NOMO-1 (cell line): ENCODE results near the gene ELMO2.
A peak's percentile ranks its signal among the peaks of the same experiment; 100 is the strongest.

ENCODE experiments used
- DNase-seq, 2 experiments: peaks; one replicate each; lab custom pipeline; 2025; ENCODE audit not compliant: unreplicated experiment in 2 of 2; lab: John Stamatoyannopoulos, UW

ELMO2 gene

DNA sequence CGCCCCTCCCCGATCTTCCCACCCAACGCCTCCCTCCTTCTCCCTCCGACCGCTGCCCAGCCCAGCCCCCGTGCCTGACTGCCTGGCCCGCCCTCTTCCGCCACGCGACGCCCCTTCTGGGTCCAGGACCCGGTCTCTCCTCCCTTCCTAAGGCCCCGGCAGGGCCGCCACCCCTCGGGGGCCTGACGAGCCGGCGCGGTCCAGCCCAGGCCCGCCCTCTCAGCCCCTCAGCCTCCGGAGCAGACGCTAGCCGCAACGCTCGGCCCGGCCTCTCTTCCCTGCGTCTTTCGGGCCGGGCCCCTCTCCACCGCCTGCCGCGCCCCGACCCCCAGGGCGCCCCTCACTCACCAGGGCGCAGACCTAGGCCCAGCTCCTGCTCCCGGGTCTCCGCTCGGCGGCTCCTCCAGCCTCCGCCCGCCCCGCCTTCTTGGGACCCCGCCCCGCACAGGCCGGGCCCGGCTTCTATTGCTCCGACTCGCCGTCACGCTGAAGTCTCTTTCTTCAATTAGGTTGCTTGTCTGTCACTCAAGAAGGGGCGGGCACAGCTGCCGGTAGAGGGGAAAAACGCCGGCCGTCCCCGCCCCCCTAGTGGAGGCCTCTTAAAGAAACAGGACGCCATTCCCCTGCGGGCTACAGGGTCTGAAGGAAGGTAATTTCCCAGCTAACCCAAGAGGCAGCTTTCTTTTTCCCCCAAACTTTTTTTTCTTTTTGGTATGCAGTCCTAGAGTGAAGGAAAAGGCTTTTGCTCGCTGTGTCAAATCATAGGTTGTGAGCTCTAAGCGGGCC, at the start of gene ELMO2:
ELMO2 (minus strand) TSS at position 416 of the 786 bp plus-strand sequence. CDS start 12,133 bp downstream, outside the sequence.
- DNase-seq = peak; percentile 98

DNA sequence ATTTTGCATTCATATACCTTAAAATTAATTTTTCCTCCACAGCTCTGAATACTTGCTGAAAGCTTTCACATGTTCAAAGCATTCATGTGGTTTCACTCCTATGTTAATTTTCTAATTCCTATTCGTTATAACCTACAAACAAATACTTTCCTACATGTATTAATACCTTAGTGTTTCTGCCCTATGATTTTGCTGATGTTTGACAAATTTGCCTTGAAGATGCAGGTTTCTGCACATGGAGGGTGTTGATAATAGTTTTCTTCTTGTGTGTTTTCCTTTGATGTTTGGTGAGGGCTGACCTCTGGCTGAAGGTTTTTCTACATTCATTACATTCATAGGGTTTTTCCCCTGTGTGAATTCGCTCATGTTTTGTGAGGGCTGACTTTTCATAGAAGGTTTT, 49.3 kb upstream of the ELMO2 start:
- no peak for DNase-seq

- DNase-seq = no peak
Measured at GRCh38 chr20:46446851-46447250, 40.4 kb upstream of the ELMO2 start.

DNA sequence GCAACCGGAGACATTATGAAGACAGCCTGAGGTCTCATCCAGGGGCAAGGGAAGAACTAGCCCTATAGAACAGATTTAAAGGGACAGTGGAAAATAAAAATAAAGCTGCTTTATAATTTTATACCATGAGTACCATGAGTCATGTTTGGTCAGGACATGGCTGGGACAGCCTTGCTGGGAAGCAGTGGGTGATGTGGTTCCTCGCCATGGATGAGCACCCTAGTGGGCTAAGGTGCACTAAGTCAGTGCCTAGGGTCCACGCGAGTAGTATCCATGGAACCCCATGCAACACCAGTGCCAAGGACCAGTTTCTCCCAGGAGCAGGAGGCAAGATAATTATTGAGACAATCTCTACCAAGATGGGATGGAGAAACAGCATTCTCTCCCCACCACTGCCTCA, 33.4 kb upstream of the ELMO2 start:
- DNase-seq = no peak

- peak; percentile 31 to 46 for DNase-seq
Measured at GRCh38 chr20:46438156-46438750, 31.8 kb upstream of the ELMO2 start.

DNA sequence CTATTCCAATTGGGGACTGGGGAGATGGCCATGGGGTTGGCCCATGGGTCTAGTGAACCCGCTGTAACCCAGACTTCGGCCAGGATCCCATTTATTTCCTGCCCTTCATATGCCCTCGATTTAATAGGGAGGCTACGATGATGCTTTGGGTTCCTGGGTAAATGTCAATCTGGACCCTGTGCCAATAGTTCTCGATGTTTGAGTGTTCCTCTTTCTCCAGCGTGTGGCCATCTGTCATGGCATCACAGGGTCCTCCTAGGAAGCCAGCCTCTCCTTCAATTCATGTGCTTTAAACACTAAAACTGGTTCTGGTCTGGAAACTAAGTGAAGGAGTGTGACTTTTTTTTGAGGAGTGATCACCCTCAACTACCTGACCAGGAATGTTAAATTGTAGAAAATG, 28.7 kb upstream of the ELMO2 start:
- DNase-seq = no peak

DNA sequence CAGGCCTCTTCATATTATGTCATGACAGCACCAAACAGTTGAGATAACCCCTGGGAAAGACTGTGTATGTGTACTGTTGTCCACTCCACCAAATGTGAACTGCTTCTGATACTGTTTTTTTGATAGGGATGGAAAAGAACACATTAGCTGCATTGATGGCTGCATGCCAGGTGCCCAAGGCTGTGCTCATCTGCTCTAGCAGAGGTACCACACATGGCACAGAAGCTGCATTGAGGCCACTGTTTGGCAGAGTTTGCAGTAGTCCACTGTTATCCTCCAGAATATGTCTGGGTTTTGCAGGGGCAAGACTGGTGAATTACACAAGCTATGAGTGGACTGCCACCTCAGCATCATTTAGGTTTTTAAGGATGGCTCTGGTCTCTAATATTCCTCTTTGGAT, 28.2 kb upstream of the ELMO2 start:
- DNase-seq = no peak

- DNase-seq = no peak
Measured at GRCh38 chr20:46433051-46433450, 26.6 kb upstream of the ELMO2 start.

GRCh38 chr20:46430921-46431712, 24.7 kb upstream of the ELMO2 start:
- DNase-seq = no peak

GRCh38 chr20:46427384-46427783, 21.0 kb upstream of the ELMO2 start:
- DNase-seq = no peak

- DNase-seq = no peak
Measured at GRCh38 chr20:46423882-46424482, 17.6 kb upstream of the ELMO2 start.

- DNase-seq = no peak
Measured at GRCh38 chr20:46423342-46423741, 16.9 kb upstream of the ELMO2 start.

- DNase-seq = no peak
Measured at GRCh38 chr20:46420878-46421277, 14.5 kb upstream of the ELMO2 start.

DNA sequence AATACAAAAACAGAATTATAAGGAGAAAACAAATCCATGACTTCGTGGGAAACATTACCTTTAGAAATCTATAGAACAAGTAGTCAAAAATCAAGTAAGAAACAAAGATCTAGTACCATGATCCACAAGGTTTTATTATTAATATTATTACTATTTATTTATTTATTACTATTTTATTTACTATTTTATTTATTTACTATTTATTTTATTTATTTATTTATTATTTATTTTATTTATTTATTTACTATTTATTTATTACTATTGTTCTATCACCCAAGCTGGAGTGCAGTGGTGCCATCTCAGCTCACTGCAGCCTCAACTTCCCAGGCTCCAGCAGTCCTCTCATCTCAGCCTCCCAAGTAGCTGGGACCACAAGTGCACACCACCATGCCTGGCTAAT, 13.5 kb upstream of the ELMO2 start:
- no peak for DNase-seq

GRCh38 chr20:46416839-46417238, 10.4 kb upstream of the ELMO2 start:
- no peak for DNase-seq

GRCh38 chr20:46416421-46416820, 10.0 kb upstream of the ELMO2 start:
- DNase-seq = no peak

- no peak for DNase-seq
Measured at GRCh38 chr20:46415773-46416172, 9.4 kb upstream of the ELMO2 start.

DNA sequence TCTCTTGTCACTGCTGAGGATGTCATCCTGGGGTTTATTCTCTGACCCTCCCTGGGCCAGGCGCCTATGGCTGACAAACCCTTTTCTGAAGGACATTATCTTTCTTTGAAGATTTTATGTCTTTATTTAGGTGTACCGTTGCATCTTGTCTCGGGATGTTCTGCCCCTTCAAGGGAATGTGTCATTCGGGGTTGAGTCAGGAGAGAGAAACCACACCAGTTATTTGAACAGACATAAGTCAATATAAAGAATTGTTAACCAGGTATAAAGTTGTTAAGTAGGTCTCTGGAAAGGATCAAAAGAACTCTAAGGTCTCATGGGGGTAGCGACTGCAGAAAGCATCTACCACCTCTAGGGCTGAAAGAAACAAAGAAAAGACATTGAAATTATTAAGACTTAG, 8.2 kb upstream of the ELMO2 start:
- no peak for DNase-seq

GRCh38 chr20:46411637-46412036, 5.2 kb upstream of the ELMO2 start:
- no peak for DNase-seq

GRCh38 chr20:46408281-46408731, 1.9 kb upstream of the ELMO2 start:
- no peak for DNase-seq

- no peak for DNase-seq
Measured at GRCh38 chr20:46407671-46407996, 1.2 kb upstream of the ELMO2 start.
